ENCODE measurements around the gene OXTR. TPM values are rescaled to one million over a fixed set of nuclear protein-coding genes. Genes with fewer than 3 reads are reported as not detected.

The OXTR gene
- total RNA-seq, 1 experiment from 2014 or later = 5.3 TPM

Other genes with a start within 250 kb of the OXTR start
- 0.11 TPM in 1 of 2 replicates, not detected in the other for gene SSUH2, start 124.8 kb downstream of the OXTR start, total RNA-seq (2014; rRNA removed; shearing (Covaris generic))
- gene CAV3, start 35.8 kb downstream of the OXTR start, total RNA-seq (2014; rRNA removed; shearing (Covaris generic)) = not detected in 2 replicates
- gene RAD18, start 193.9 kb upstream of the OXTR start, total RNA-seq (2014; rRNA removed; shearing (Covaris generic)) = 25.5 and 25.6 TPM in 2 replicates

Measured in SJSA1 (cell line).